ENCODE results near the gene BNC1.

DNA sequence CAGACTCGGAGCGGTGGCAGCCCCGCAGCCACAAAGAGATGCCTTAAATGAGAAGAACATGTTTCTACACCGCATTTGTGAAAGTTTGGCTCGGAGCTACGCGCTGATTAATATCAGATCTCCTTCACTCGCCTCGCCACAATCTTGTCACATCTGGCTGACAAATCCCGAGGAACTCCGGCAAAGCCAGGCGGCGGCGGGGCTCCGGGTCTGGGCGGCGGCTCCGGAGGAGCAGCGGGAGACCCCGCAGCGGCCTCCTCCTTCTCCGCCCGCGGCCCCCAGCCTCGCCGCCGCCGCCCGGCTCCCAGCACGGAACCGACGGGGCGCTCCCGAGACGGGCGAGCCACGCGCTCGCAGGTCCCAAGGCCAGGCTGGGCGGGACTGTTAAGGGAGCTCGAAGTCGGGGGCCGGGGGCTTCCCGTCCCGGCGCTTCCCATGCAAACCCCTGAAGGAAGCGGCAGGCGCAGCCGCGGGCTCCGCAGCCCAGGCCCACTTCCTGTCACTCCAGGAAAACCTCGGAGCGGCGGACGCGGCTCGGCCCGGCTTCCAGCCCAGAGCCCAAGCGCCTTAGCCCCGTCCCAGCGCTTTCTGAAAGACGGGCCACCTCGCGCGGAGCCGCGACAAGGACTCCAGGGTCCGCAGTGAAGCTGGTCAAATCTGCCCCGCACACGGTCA lies 1.2 kb downstream of the BNC1 start:
- TF ChIP-seq EZH2 (IDR thresholded peaks at IDR 0.05; ENCODE audit: insufficient read depth, poor library complexity, severe bottlenecking) = no peak
- no peak for TF ChIP-seq EZH2phosphoT487 (IDR thresholded peaks at IDR 0.05; ENCODE audit: insufficient read depth, low read depth)
